Mesodermal cell (in vitro differentiated cells): Measurements from ENCODE around the gene ACSL5.
"Not testable (repeated sequence)": the region's sequence is repeated elsewhere in the genome, so short reads cannot be mapped to it uniquely, and the experiment has no call there.

ENCODE experiments used
- H3K27ac ChIP-seq: 2 replicates; pipeline ENCODE4 v1.7.0; 2013; ENCODE audit warnings: mild to moderate bottlenecking, low read depth, low read length, moderate library complexity; ENCODE audit not compliant: severe bottlenecking
- H3K36me3 ChIP-seq: 2 replicates; pipeline ENCODE4 v1.7.1; 2013; ENCODE audit warnings: mild to moderate bottlenecking, low read length, moderate library complexity; ENCODE audit not compliant: control insufficient read depth, insufficient read depth
- H3K4me1 ChIP-seq: one replicate; pipeline ENCODE4 v1.7.1; 2013; ENCODE audit warnings: mild to moderate bottlenecking, low read length; ENCODE audit not compliant: insufficient read depth, control insufficient read depth, poor library complexity, severe bottlenecking
- H3K4me3 ChIP-seq: 2 replicates; pipeline ENCODE4 v1.7.0; 2013; ENCODE audit warnings: low read length, control low read depth, mild to moderate bottlenecking; ENCODE audit not compliant: insufficient read depth, poor library complexity, severe bottlenecking; ENCODE audit errors: extremely low read depth
- H3K9me3 ChIP-seq: 2 replicates; pipeline ENCODE4 v1.7.1; 2013; ENCODE audit warnings: mild to moderate bottlenecking, low read length, moderate library complexity; ENCODE audit not compliant: control insufficient read depth
- WGBS, 2 experiments: methylation state at CpG; one replicate each; pipeline ENCODE4 v1.1.5; 2013; ENCODE audit warnings: missing lambda C conversion rate in 2 of 2; ENCODE audit not compliant: insufficient coverage in 2 of 2; 5-methylcytosine and 5-hydroxymethylcytosine counted together

ACSL5 gene

GRCh38 chr10:112461029-112461887 lies 87.3 kb downstream of the ACSL5 start:
- Histone ChIP-seq H3K4me3 (no peak overlapping the region), H3K36me3 (peaks cover 41% of the 10 kb centered on the region), H3K27ac (peak overlapping the region; percentile 55), H3K9me3 (no peaks in the 10 kb centered on the region), H3K4me1 (no peaks in the 10 kb centered on the region)
- WGBS, 2 experiments, result 91 to 100% methylated on average over 3 of the region's 4 CpGs

- 95 to 100% methylated on average over 3 to 4 of the region's 5 CpGs for WGBS, 2 experiments
- not testable (repeated sequence) for H3K4me3 ChIP-seq, H3K27ac ChIP-seq, H3K4me1 ChIP-seq, H3K9me3 ChIP-seq
- peaks cover 48% of the 10 kb centered on the region for H3K36me3 ChIP-seq
Observed at GRCh38 chr10:112464074-112464473, 90.2 kb downstream of the ACSL5 start.

- Histone ChIP-seq H3K27ac (no peak overlapping the region), H3K9me3 (no peaks in the 10 kb centered on the region), H3K4me3 (no peak overlapping the region), H3K36me3 (peaks cover 52% of the 10 kb centered on the region), H3K4me1 (no peaks in the 10 kb centered on the region)
- WGBS, 2 experiments, result 100% methylated on average over 1 of the region's 3 CpGs; no CpG with 5 or more reads in 1 of the 2 experiments
Observed at GRCh38 chr10:112465299-112465883, 91.5 kb downstream of the ACSL5 start.

GRCh38 chr10:112466802-112467201 lies 92.9 kb downstream of the ACSL5 start:
- peaks cover 50% of the 10 kb centered on the region for H3K36me3 ChIP-seq
- 80 to 87% methylated on average over 1 to 2 of the region's 3 CpGs for WGBS, 2 experiments
- H3K4me3 ChIP-seq, result no peak overlapping the region
- H3K4me1 ChIP-seq, result no peaks in the 10 kb centered on the region
- no peaks in the 10 kb centered on the region for H3K9me3 ChIP-seq
- no peak overlapping the region for H3K27ac ChIP-seq

- no peak overlapping the region for H3K4me3 ChIP-seq
- H3K36me3 ChIP-seq, result peaks cover 50% of the 10 kb centered on the region
- no peaks in the 10 kb centered on the region for H3K4me1 ChIP-seq
- no CpG with 5 or more reads among the region's 1 CpG for WGBS, 2 experiments
- H3K27ac ChIP-seq, result no peak overlapping the region
- H3K9me3 ChIP-seq, result no peaks in the 10 kb centered on the region
Observed at GRCh38 chr10:112467541-112468075, 93.7 kb downstream of the ACSL5 start.

GRCh38 chr10:112471878-112472487 lies 98.1 kb downstream of the ACSL5 start:
- H3K9me3 ChIP-seq, result no peaks in the 10 kb centered on the region
- H3K36me3 ChIP-seq, result peaks cover 14% of the 10 kb centered on the region
- no peak overlapping the region for H3K27ac ChIP-seq
- no peak overlapping the region for H3K4me3 ChIP-seq
- 40 to 49% methylated on average over 1 to 3 of the region's 4 CpGs for WGBS, 2 experiments
- H3K4me1 ChIP-seq, result no peaks in the 10 kb centered on the region

- Histone ChIP-seq H3K4me1 (no peaks in the 10 kb centered on the region), H3K27ac (no peak overlapping the region), H3K4me3 (no peak overlapping the region), H3K36me3 (peaks cover 3% of the 10 kb centered on the region), H3K9me3 (no peaks in the 10 kb centered on the region)
- 86 to 92% methylated on average over 2 of the region's 3 CpGs for WGBS, 2 experiments
Observed at GRCh38 chr10:112475575-112476218, 101.8 kb downstream of the ACSL5 start.
